GM04504 (cell line): ENCODE measurements around the gene BCDIN3D.
A peak's percentile ranks its signal among the peaks of the same experiment; 100 is the strongest.
"Not testable (repeated sequence)": the region's sequence is repeated elsewhere in the genome, so short reads cannot be mapped to it uniquely, and the experiment has no call there.

Experiments used
- DNase-seq: peaks from one replicate; pipeline ENCODE4 v3.0.0-alpha.2; 2012; ENCODE audit warnings: low read depth

BCDIN3D gene, protein sequence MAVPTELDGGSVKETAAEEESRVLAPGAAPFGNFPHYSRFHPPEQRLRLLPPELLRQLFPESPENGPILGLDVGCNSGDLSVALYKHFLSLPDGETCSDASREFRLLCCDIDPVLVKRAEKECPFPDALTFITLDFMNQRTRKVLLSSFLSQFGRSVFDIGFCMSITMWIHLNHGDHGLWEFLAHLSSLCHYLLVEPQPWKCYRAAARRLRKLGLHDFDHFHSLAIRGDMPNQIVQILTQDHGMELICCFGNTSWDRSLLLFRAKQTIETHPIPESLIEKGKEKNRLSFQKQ

DNA sequence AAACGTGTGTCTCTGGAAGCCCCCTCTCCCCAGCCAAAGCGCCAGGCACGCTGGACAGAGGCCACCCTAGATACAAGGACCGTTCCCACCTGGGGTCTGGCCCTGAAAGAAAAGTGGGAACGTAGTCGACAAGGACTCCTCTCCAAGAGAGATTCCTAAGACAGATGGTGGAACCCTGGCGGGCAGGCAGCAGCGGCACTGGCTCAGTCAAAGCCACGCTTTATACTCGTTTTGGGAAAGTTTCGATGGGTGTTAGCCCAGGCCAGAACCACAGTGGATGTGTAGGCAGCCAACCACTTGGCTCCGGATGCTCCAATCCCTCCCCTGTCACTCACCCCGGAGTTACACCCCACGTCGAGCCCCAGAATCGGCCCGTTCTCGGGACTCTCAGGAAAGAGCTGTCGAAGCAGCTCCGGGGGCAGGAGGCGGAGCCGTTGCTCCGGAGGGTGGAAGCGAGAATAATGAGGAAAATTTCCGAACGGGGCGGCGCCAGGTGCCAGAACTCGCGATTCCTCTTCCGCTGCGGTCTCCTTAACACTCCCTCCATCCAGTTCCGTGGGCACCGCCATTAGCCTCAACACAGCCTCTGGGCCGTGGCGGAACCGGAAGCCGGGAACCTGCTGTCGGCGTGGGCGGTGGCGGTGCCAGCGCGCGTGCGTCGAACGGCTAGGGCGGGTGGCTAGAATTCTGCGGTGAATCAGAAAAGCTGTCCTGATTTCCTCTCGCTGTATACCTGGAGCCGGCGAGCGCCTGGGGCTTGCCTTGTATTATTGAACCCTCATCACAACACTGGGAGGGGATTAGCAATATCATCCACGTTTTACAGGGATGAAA is at the start of gene BCDIN3D:
Gene BCDIN3D, minus strand, starts transcription at position 588 of the 834 bp plus-strand sequence. Its CDS starts 19 bp downstream, at position 569.
- peak; percentile 82 for DNase-seq

DNA sequence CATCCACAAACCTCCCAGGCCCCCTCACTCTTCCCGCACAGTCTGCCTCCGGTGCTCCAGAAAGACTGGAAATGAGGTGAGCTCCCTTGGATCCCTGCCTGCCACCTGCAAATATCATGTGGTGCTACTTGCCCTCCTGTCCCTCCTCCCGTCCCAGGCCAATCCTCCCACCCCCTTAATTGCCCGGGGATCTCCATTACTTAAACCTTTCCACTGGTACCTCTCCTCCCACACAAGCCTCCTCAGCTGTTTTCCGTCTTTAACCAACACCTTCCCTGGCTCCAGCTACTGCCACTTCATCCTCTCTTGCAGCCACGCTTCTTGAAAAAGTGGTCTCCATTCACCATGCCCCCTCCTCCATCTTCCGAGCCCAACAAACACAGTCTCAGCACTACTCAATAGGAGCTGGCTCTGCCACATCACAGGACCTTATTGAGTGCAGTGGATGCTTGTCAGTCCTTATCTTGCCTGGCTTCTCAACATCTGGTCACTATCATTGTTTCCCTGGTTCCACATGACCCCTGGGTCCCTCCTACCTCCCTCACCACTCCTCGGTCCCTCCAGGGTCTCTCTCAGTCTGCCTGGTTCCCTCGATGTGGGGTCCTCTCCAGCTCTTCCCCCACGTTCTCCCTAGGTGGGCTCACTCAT is 49.3 kb upstream of the BCDIN3D start:
- DNase-seq: no peak

DNA sequence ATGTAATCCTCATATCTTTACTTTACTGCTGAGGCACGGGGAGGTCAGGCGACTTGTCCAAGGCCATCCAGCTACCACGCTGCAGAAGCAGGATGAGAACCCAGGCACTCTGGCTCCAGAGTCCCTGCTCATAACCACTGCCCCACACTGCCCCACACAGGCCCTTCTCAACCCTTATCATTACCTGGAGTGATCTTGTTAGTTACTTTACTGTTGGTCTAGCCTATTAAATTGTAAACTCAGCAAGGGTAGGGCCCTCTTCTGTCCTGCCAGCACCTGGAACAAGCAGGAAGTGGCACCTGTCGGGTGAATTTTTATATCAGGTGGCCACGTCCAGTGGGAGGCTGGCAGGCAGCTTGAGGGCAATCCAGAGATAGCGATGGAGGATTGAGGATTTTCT is 48.6 kb upstream of the BCDIN3D start:
- no peak for DNase-seq

DNA sequence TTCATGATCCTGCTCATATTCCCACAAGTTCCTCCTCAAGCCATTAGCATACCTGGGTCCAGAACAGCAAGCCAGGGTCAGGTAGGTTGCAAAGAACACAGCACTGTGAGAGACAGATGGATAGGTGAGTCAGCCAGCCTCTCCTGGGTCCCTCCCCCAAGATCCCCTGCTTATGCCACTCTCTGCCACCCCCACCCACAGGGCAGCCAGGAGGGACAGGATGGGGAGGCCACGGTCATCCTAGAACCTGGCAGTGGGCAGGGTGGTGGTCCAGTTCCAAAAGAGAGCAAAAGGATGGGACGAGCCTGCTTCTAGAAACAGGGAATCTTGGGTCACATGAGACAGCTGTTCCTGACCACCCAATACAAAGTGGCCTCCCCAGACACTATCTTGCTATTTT is 48.1 kb upstream of the BCDIN3D start:
- DNase-seq: no peak

DNA sequence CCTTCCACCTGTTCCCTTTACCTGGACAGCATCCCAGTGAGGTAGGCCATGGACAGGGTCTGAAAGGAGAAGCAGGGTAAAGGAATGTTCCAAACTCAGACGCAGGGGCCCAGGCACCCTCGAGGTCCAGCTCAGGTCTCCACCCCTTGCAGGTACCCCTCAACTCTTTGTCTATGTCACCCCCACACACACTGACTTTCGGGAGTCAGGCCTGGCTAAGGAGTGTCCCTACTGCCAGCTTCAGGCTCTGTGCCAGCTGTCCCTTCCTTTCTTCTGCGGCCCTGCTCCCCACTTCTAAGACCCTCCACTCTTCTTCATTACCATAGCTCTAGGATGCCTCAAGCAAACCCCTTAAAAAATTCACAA is 47.2 kb upstream of the BCDIN3D start:
- no peak for DNase-seq

DNA sequence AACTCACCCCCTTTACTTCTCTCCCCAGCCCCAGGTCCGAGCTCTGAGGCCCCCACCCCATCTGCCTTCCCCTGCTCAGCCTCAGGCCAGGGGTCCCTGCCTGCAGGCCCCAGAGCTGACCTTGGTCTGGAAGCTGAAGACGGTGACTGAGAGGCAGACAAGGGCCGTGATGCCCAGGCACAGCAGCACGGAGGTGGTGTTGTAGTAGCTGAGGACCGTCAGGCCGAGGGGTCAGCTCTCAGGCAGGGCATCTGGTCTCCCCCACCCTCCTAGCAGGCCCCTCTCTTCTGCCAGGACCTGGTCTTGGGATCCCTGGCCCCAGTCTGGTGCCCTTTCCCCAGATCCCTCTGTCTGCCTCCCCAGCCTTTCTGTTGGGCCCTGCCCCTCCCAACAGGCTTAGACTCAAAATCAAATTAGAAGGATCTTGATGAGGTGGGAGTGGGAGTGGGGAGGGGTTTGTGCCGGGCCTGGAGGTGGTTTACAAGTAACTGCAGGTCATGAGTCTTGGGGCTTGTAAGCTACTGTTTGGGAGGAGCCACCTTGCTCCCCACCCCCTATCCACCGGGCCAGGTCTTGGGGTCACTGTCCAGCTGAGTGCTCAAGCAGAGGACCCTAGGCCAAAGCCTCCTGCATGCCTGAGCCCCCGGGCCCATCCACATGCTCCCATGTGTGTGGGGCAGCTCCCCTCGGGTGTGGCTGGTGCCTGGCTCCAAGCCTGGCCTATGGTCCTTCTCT is 46.6 kb upstream of the BCDIN3D start:
- no peak for DNase-seq

DNA sequence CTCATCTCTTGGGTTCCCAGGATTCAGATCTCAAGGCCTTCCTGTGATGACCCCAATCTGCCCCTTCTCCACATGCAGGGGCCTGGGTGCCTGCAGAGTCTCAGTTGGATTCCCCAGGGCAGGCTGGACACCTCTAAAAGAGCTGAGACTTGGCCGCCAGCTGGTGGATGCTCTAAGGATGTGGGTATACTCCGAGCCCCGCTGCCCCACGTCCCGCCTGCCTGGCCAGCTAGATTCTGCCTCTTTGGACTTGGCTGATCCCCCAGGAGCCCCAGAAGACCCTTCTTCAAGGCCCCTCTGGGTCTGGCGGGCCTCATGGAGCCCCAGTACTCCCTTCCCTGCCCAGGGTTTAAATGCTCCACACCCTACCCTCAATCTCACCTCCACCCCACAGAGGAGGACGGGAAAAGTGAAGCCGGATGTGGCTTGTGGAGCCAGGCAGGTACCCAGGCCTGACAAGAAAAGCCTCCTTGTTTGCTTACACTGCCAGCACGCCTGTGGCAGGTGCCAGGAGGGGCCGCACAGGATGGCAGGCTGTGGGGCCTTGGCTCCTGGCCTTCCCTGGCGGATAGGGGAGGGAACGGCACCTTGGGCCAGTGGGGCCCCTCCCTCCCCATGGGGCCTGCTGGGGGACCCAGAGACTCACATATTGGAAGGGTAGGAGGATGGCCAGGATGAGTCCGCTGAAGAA is 45.7 kb upstream of the BCDIN3D start:
- DNase-seq: no peak

DNA sequence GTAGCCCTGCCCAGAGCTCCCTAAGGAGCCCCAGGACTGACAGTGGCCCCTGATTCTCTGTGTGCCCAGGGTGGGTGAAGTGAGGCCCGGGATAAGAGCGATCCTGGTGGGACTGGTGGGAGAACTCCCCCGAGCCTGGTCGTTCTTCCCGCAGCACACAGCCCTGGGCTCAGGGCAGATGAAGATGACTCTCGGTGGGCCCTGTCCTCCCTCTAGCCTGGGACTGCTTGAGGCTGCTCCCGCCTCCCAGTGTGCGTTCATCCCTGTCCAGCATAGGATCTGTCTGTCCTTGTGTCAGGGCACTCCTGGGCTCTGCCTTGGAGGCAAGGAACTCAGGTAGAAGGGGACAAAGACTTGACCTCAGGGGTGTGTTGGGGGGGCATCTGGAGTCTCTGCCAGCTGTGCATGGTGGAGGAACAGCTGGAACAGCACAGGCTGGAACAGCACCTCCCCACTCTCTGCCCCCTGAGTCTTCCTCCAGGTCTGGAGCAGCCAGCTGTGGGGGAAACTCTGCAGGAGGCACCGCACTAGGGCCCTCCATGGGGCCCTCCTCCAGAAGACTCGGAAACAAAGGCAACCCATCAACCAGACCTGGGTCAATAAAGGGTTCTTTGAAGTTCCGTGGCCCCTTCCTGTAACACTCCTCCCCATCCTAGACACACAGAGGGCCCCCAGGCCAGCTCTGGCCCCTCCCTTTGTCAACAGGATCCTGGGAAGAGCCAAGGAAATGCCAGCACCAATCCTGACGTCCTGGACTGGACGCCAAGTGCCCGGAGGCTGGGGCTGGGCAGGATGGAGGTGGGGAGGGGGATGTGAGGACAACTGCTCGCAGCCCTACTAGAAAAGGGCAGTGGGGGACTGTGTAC is 44.9 kb upstream of the BCDIN3D start:
- DNase-seq: no peak

DNA sequence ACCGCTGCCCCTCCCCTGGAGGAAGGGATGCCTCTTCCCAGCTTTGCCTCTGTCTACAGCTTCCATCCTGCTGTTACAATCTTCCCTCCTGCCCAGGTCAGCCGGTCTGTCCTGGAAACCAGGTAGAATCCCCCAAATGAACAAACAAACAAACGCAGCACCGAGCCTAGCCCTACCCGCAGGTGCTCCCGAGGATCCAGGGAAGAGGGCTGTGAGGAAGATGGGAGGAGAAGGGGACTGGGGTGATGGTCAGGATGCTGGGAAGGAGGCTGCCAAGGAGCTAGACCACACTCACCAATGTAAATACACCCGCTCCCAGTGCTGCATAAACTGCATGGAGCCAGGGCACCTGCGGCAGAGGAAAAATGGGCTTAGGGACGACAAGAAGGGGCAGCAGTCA is 44.2 kb upstream of the BCDIN3D start:
- DNase-seq: no peak

DNA sequence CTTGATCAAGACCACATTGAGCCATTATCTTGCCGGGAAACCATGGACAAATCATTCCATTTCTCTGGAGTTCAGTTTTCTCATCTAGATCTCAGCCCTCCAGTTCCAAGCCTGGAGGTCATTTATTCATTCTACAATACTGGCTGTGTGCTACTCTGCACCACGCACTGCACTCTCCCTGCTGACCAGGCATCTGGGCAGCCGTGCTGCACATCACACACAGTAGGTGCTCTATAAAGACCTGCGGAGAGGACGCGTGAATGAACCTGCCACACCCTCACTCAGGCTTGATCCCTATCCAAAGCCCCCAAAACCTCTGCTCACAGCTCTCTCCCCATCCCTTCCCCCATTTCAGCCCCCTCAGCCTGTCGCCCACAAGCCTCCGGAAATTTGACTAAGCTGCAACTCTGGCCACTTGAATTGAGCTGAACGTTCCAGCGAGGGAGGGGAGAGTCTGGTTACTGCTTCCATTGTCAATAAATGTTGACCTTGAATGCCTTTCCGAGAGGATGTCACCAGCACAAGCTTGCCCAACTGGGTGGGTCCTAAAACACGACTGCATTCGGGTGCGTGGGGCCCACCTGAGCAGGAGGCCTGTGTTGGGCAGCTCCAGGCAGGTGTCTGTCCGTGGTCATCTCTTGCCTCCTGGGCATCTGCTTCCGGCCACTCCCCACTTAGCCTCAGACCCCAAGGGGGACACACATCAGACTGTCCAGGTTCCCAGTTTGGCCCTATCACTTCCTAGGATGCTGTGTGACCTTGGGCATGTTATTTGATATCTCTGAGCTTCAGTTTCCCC is 43.0 kb upstream of the BCDIN3D start:
- no peak for DNase-seq

DNA sequence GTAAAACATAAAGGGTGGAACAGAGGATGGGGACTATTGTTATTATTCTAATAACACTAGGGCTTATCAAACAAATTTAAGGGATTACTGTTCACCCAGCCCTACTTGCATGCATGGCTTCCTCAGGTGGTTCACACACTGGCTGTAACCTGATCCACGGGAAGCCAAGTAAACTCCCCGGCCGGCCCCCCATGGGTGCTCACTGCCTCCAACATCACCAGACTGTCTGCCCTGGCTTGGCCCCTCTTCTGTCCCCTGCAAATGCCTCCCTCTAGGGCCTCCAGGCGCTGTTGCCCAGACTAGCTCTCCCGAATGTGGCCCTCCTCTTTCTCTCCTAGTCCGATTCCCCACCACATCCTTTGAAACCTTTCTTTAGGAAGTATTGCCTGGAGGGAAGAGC is 42.2 kb upstream of the BCDIN3D start:
- no peak for DNase-seq

DNA sequence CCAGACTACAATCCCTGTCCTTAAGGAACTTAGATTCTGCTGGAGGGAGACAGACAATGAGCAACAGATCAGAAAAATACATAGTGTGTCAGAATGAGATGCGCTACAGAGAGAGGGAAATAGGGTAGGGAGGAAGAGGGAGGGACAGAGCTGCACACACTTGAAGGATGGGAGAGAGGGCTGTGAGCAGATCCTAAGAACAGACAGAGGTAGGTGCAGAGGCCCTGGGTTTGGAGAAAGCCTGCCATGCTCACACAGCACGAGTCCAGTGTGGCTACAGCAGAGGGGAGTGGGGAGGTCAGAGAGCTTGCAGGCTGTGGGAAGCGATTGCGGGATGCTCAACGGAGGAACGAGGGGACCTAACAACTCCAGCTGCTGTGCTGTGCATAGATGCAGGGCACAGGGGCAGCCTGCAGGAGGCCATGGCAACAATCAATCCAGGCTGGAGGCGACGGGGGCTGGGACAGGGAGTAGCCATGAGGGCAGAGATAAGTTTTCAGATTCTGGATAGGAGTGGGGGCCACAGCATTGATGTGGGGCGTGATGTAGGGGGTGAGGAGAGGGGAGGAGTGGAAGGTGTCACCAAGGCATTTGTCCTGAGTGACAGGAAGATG is 40.1 kb upstream of the BCDIN3D start:
- DNase-seq: no peak

DNA sequence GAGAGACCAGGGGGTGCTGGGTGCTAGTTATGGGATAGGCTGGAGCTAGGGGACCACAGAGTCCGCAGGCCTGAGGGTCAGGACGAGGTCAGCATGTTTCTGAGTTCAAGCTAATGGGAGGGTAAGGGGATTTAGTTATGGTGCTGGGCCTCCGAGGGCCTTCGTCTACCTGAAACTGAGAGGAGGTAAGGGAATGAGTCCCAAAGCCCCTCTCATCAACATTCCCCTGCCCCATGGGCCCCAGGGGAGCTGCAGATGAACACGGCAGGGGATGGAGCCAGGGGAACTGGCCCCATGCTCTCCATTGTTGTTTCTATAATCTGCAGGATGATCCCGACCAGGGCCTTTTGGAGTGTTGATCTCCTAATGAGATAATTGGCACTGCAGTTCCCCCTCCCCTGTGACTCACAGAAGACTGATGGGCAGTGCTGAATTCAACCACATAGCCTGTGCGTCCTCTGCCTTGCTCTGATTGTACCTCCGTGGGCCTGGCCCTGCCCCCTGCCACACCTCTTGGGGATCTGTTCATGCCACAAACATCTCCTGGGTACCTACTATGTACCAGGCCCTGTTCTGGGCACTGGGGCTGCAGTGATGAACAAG is 39.4 kb upstream of the BCDIN3D start:
- DNase-seq: no peak

DNA sequence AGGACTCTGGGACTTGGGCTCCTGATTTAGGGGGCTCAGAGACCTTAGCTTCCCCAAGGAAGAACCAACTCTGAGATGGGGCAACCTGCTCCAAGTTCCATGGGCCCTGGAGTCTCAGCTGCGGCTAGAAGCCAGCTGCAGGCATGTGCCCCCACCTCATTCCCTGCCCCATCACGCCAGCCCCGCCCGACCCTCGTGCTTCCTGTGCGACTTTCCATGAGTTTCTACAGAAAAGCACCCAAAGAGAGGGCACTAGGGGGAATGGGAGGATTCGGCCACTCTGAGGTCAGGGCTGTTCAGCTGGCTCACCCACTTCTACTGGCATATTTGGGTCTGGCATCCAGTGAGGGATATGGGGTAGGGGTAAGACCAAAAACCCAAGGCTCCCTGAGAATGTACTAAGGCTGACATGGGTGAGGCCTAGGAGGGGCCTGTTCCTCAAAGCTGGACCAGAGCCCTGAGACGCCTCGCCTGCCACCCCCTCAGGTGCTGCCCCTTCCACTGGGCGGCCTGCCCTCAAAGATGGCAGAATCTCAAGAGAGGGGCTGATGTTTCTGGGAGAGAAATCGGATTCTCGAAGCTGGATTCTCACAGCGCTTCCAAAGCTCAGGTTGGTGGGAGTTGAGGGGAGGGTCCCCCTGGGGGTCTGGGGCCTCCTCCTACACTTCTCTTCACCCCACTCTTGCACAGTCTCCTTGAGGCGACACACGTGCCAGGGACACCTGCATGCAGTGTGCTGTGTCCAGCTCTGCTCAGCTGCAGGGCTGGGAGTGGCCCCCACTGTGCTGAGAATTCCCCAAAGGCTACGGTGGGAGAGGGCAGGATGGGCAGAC is 38.7 kb upstream of the BCDIN3D start:
- no peak for DNase-seq

DNA sequence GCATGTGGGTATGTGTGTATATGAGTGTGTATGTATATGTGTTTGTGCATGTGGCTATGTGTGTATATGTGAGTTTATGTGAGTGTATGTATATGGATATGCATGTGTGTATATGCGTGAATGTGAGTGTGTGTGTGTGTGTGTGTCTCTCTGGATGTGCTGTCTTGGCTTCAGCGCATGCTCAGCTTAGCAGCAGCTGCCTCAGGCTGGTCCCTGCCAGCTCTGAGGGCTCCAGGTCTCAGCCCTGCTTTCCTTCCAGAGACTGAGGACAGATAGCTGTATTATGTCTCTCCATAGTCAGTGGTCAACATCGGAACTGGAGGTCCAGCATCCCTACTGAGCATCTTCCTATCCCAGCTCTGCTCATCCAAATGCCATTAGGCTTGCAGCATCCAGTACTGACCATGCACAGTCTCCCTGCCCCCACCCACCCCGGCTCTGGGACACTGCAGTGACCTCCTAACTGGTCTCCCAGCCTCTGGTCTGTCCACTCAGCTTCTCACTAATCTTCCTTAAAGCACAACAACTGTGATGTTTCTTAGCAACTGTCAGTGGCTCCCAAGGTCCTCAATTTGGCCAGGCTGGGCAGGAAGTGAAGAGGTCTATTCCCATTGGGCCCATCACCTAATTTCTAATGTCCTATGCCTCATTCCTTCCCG is 38.0 kb upstream of the BCDIN3D start:
- no peak for DNase-seq

DNA sequence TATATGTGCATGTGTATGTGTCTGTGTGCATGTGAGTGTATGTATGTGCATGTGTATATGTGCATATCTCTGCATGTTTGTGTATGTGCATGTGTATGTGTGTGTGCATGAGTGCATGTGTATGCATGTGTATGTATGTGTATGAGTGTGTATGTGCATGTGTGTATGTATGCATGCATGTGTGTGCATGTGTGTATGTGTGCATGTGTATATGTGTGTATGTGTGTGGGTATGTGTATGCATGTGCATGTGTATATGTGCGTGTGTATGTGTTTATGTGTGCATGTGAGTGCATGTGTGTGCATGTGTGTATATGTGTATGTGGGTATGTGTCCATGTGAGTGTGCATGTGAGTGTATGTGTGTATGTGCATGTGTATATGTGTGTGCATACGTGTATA is 36.2 kb upstream of the BCDIN3D start:
- not testable (repeated sequence) for DNase-seq

DNA sequence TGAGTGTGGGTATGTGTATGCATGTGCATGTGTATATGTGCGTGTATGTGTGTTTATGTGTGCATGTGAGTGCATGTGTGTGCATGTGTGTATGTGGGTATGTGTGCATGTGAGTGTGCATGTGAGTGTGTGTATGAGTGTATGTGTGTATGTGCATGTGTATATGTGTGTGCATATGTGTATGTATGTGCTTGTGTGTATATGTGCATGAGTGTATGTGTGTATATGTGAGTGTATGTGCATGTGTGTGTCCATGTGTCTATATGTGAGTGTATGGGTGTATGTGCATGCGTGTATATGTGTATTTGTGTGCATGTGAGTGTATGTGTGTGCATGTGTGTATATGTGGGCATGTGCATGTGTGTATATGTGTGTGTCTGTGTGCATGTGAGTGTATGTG is 35.1 kb upstream of the BCDIN3D start:
- DNase-seq: no peak

DNA sequence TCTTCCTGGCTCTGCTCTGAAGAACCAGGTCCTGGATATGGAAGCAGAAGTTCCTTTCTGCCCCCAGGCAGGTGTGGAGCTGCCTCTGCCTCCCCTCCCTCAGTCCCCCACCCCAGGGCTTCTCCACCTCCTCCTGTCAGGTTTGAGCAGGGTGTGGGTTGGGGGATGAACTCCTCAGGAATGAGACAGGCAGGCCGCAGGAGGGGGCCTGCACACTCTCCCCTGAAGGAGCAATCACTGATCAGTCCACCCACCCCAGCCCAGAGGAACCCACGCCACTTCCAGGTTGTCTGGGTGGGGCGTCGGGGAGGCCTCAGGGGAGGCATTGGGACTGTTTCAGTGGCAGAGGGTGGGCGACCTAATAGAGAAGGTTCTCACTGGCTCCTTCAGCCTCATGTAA is 34.2 kb upstream of the BCDIN3D start:
- DNase-seq: no peak
